Stimulated activated CD4-positive, alpha-beta T cell treated with anti-CD3 and anti-CD28 coated beads, Interleukin-2, amount 100 ng/mL, for 48 hours (primary cell): Measurements from ENCODE around the gene MYO19.
A peak's percentile ranks its signal among the peaks of the same experiment; 100 is the strongest.
"Not testable (repeated sequence)": the region's sequence is repeated elsewhere in the genome, so short reads cannot be mapped to it uniquely, and the experiment has no call there.

Source experiments
- DNase-seq, 2 donors: peaks; one replicate each; pipeline ENCODE4 v3.0.0-alpha.2; 2020

The MYO19 gene

GRCh38 chr17:36496018-36496789 lies 38.5 kb downstream of the MYO19 start:
- DNase-seq: no peak

GRCh38 chr17:36495076-36495578 lies 39.5 kb downstream of the MYO19 start:
- DNase-seq: no peak

GRCh38 chr17:36494674-36495073 lies 40.0 kb downstream of the MYO19 start:
- no peak for DNase-seq

- no peak for DNase-seq
Observed at GRCh38 chr17:36493956-36494355, 40.7 kb downstream of the MYO19 start.

GRCh38 chr17:36486204-36487194 lies 48.2 kb downstream of the MYO19 start, which contains the start of gene ZNHIT3:
ZNHIT3 (plus strand) TSS chr17:36486681; CDS start chr17:36486700, 19 bp downstream.
- peak; percentile 82 to 84 for DNase-seq

GRCh38 chr17:36485805-36486203 lies 48.9 kb downstream of the MYO19 start:
- no peak for DNase-seq

- no peak for DNase-seq
Observed at GRCh38 chr17:36485027-36485426, 49.6 kb downstream of the MYO19 start.

- DNase-seq: not testable (repeated sequence)
Observed at GRCh38 chr17:36484021-36484420, 50.6 kb downstream of the MYO19 start.

- DNase-seq: peak; percentile 85 to 91
Observed at GRCh38 chr17:36482611-36483504, 51.8 kb downstream of the MYO19 start.

- no peak for DNase-seq
Observed at GRCh38 chr17:36481829-36482228, 52.8 kb downstream of the MYO19 start.

- no peak for DNase-seq
Observed at GRCh38 chr17:36475346-36475970, 59.2 kb downstream of the MYO19 start.

GRCh38 chr17:36474571-36474970 lies 60.1 kb downstream of the MYO19 start:
- no peak for DNase-seq

- no peak for DNase-seq
Observed at GRCh38 chr17:36470499-36470898, 64.2 kb downstream of the MYO19 start.

- DNase-seq: no peak
Observed at GRCh38 chr17:36469733-36470132, 64.9 kb downstream of the MYO19 start.

GRCh38 chr17:36468903-36469635 lies 65.6 kb downstream of the MYO19 start:
- no peak for DNase-seq

GRCh38 chr17:36464765-36465088 lies 69.9 kb downstream of the MYO19 start:
- DNase-seq: no peak

GRCh38 chr17:36463916-36464764 lies 70.5 kb downstream of the MYO19 start:
- DNase-seq: peak; percentile 38 to 66

GRCh38 chr17:36461330-36462110 lies 73.1 kb downstream of the MYO19 start:
- no peak for DNase-seq

- no peak for DNase-seq
Observed at GRCh38 chr17:36460265-36460937, 74.3 kb downstream of the MYO19 start.
